Gastroesophageal sphincter (tissue), 3 donors: ENCODE data around the gene CD55.

Experiments used
- POLR2A ChIP-seq, 2 donors: fragments of 450-650 bp; IDR thresholded peaks; one replicate each; pipeline ENCODE4 v1.6.1; 2017; ENCODE audit warnings: antibody characterized with exemption in 2 of 2, mild to moderate bottlenecking in 2 of 2, moderate library complexity in 1 of 2
- TF ChIP-seq, protein P1 (sequence below), 4 experiments: fragments of 200-600 bp in 2 of 4; fragments of 450-650 bp in 2 of 4; sonication (generic) in 1 of 4; IDR thresholded peaks; one replicate each; pipeline ENCODE4 v1.5.1; 2017 to 2019; ENCODE audit warnings: antibody characterized with exemption in 4 of 4, mild to moderate bottlenecking in 2 of 4, moderate library complexity in 2 of 4

DNA sequence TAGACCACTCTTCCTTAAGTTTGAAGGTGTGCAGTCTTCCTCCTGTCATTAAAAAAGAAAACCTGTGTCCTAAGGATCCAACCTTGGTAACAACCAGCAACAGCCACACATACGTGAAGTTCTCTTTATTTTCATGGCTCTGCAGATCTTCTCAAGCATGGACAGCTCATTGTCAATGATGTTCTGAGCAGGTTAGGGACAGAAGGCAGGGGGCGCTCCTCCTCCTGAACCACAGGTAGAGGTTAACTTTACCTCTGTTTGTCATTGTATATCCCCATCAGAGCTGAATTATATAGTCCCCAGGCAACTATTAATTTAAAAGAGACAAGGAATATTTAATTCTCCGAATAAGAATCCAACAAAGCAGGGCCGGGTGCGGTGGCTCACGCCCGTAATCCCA lies 80.1 kb downstream of the CD55 start:
- TF ChIP-seq, protein P1, sequence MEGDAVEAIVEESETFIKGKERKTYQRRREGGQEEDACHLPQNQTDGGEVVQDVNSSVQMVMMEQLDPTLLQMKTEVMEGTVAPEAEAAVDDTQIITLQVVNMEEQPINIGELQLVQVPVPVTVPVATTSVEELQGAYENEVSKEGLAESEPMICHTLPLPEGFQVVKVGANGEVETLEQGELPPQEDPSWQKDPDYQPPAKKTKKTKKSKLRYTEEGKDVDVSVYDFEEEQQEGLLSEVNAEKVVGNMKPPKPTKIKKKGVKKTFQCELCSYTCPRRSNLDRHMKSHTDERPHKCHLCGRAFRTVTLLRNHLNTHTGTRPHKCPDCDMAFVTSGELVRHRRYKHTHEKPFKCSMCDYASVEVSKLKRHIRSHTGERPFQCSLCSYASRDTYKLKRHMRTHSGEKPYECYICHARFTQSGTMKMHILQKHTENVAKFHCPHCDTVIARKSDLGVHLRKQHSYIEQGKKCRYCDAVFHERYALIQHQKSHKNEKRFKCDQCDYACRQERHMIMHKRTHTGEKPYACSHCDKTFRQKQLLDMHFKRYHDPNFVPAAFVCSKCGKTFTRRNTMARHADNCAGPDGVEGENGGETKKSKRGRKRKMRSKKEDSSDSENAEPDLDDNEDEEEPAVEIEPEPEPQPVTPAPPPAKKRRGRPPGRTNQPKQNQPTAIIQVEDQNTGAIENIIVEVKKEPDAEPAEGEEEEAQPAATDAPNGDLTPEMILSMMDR (IDR thresholded peaks at IDR 0.05), result no peak
- no peak for TF ChIP-seq POLR2A (IDR thresholded peaks at IDR 0.05)
